Activated CD4-positive, alpha-beta T cell treated with anti-CD3 and anti-CD28 coated beads, Interleukin-2, Interleukin-4, amounts not matched to agents 100 ng/mL and 50 ng/mL, durations not matched to agents 16 hours and 8 hours (primary cell): Measurements from ENCODE around the gene TIMP1.

ENCODE experiments used
- DNase-seq: peaks from one replicate; pipeline ENCODE4 v3.0.0-alpha.2; 2020; ENCODE audit warnings: low spot score

The TIMP1 gene

GRCh38 chrX:47634871-47635575 lies 52.8 kb downstream of the TIMP1 start:
- peak; percentile 22 for DNase-seq
